GM19328 (cell line): Measurements from ENCODE around the gene FBXO10.
"Not testable (repeated sequence)": the region's sequence is repeated elsewhere in the genome, so short reads cannot be mapped to it uniquely, and the experiment has no call there.

Experiments used
- ATAC-seq: cut with Tn5 transposase; IDR thresholded peaks from one replicate; pipeline ENCODE4 v1.9.1; 2021; ENCODE audit warnings: mild to moderate bottlenecking, moderate library complexity; ENCODE audit not compliant: unreplicated experiment

The FBXO10 gene

GRCh38 chr9:37514415-37514814, 61.8 kb downstream of the FBXO10 start:
- ATAC-seq, result not testable (repeated sequence)

- no peak for ATAC-seq
Measured at GRCh38 chr9:37512437-37512836, 63.7 kb downstream of the FBXO10 start.

GRCh38 chr9:37511016-37512010, 64.9 kb downstream of the FBXO10 start:
- ATAC-seq, result peak; percentile 64

- ATAC-seq, result not testable (repeated sequence)
Measured at GRCh38 chr9:37510053-37510452, 66.1 kb downstream of the FBXO10 start.

GRCh38 chr9:37509536-37509935, 66.6 kb downstream of the FBXO10 start:
- no peak for ATAC-seq

GRCh38 chr9:37508834-37509206, 67.4 kb downstream of the FBXO10 start:
- ATAC-seq, result no peak

- no peak for ATAC-seq
Measured at GRCh38 chr9:37508135-37508833, 67.9 kb downstream of the FBXO10 start.

- ATAC-seq, result no peak
Measured at GRCh38 chr9:37507566-37508134, 68.5 kb downstream of the FBXO10 start.

- no peak for ATAC-seq
Measured at GRCh38 chr9:37504605-37505004, 71.6 kb downstream of the FBXO10 start.

- no peak for ATAC-seq
Measured at GRCh38 chr9:37503736-37504135, 72.4 kb downstream of the FBXO10 start.

- ATAC-seq, result no peak
Measured at GRCh38 chr9:37501957-37502596, 74.1 kb downstream of the FBXO10 start.

GRCh38 chr9:37499297-37499696, 76.9 kb downstream of the FBXO10 start:
- ATAC-seq, result no peak

- no peak for ATAC-seq
Measured at GRCh38 chr9:37498457-37498856, 77.7 kb downstream of the FBXO10 start.

GRCh38 chr9:37497320-37497719, 78.9 kb downstream of the FBXO10 start:
- ATAC-seq, result no peak

GRCh38 chr9:37496020-37496419, 80.2 kb downstream of the FBXO10 start:
- ATAC-seq, result no peak

- no peak for ATAC-seq
Measured at GRCh38 chr9:37495571-37495970, 80.6 kb downstream of the FBXO10 start.

- no peak for ATAC-seq
Measured at GRCh38 chr9:37491939-37492338, 84.2 kb downstream of the FBXO10 start.

- ATAC-seq, result no peak
Measured at GRCh38 chr9:37486616-37487548, 89.3 kb downstream of the FBXO10 start.

GRCh38 chr9:37486256-37486615, 89.9 kb downstream of the FBXO10 start:
- ATAC-seq, result no peak
